ENCODE measurements around the gene PPP2R3B. TPM values are rescaled to one million over a fixed set of nuclear protein-coding genes. Genes with fewer than 3 reads are reported as not detected.

Gene PPP2R3B
- total RNA-seq, 1 experiment from 2014 or later = 130 TPM

DNA sequence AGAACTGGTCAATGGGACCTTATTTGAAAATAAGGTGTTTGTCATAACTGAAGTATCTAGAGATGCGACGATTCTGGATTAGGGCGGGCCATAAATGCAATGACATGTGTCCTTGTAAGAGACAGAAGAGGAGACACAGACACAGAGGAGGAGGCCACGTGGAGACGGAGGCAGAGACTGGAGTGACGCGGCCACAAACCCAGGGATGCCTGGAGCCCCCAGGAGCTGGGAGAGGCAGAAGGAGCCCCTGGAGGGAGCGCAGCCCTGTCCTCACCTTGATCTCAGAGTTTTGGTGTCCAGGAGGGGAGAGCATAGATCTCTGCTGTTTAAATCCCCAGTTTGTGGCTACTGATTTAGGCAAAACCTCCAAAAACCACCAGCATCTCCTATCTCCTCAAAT is 73.2 kb downstream of the PPP2R3B start (continued):
- TF ChIP-seq, protein P1, sequence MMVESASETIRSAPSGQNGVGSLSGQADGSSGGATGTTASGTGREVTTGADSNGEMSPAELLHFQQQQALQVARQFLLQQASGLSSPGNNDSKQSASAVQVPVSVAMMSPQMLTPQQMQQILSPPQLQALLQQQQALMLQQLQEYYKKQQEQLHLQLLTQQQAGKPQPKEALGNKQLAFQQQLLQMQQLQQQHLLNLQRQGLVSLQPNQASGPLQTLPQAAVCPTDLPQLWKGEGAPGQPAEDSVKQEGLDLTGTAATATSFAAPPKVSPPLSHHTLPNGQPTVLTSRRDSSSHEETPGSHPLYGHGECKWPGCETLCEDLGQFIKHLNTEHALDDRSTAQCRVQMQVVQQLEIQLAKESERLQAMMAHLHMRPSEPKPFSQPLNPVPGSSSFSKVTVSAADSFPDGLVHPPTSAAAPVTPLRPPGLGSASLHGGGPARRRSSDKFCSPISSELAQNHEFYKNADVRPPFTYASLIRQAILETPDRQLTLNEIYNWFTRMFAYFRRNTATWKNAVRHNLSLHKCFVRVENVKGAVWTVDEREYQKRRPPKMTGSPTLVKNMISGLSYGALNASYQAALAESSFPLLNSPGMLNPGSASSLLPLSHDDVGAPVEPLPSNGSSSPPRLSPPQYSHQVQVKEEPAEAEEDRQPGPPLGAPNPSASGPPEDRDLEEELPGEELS (CRISPR knock-in tag; IDR thresholded peaks at IDR 0.05) = no peak

DNA sequence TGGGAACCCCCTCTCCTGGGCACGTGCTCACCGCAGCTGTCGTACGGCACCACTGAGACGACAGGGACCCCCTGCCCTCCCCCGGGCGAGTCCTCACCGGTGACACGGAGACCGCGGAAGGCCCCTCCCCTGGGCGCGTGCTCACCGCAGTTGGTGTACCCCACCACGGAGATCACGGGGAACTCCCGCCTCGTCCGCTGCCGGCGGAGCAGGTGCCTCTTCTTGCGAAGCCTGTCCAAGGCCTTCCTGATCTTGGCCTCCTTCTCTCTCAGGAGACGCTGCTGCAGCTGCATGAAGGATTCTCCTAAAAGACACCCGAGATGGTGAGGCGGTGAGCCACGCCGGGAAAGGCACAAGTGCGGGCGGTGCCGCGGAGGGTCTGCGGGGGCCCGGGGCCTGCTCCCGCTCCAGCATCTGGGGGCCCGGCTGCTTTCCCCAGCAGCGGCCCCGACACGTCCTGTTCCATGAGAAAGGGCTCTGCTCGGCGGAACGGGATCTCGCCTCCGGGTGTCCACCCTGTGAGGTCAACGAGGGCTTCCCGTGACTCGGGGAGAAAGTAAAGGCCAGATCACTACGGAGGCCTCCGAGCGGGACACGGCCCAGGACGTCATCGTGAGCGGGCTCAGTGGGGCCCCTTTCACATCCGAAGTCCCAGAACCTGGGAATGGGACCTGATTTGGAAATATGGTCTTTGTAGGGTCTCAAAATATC is 73.9 kb downstream of the PPP2R3B start:
- POLR2A ChIA-PET = no interaction called here
- H3K27me3 Mint-ChIP-seq (ENCODE audit: low read depth) = no peaks in the 10 kb centered on the region
- H3K27ac Mint-ChIP-seq = no peak overlapping the region
- CTCF ChIA-PET = no interaction called here
- H3K9me3 Mint-ChIP-seq = no peaks in the 10 kb centered on the region
- no peak overlapping the region for H3K4me3 Mint-ChIP-seq
- ATAC-seq = no peak
- no peaks in the 10 kb centered on the region for H3K4me1 Mint-ChIP-seq
- H3K36me3 Mint-ChIP-seq = peaks cover 33% of the 10 kb centered on the region
- TF ChIP-seq, protein P2, sequence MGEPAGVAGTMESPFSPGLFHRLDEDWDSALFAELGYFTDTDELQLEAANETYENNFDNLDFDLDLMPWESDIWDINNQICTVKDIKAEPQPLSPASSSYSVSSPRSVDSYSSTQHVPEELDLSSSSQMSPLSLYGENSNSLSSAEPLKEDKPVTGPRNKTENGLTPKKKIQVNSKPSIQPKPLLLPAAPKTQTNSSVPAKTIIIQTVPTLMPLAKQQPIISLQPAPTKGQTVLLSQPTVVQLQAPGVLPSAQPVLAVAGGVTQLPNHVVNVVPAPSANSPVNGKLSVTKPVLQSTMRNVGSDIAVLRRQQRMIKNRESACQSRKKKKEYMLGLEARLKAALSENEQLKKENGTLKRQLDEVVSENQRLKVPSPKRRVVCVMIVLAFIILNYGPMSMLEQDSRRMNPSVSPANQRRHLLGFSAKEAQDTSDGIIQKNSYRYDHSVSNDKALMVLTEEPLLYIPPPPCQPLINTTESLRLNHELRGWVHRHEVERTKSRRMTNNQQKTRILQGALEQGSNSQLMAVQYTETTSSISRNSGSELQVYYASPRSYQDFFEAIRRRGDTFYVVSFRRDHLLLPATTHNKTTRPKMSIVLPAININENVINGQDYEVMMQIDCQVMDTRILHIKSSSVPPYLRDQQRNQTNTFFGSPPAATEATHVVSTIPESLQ (CRISPR knock-in tag; IDR thresholded peaks at IDR 0.05) = no peak
- TF ChIP-seq FOXP1 (CRISPR knock-in tag; IDR thresholded peaks at IDR 0.05; ENCODE audit: borderline replicate concordance) = no peak
- no peak for DNase-seq (ENCODE audit: low spot score)

DNA sequence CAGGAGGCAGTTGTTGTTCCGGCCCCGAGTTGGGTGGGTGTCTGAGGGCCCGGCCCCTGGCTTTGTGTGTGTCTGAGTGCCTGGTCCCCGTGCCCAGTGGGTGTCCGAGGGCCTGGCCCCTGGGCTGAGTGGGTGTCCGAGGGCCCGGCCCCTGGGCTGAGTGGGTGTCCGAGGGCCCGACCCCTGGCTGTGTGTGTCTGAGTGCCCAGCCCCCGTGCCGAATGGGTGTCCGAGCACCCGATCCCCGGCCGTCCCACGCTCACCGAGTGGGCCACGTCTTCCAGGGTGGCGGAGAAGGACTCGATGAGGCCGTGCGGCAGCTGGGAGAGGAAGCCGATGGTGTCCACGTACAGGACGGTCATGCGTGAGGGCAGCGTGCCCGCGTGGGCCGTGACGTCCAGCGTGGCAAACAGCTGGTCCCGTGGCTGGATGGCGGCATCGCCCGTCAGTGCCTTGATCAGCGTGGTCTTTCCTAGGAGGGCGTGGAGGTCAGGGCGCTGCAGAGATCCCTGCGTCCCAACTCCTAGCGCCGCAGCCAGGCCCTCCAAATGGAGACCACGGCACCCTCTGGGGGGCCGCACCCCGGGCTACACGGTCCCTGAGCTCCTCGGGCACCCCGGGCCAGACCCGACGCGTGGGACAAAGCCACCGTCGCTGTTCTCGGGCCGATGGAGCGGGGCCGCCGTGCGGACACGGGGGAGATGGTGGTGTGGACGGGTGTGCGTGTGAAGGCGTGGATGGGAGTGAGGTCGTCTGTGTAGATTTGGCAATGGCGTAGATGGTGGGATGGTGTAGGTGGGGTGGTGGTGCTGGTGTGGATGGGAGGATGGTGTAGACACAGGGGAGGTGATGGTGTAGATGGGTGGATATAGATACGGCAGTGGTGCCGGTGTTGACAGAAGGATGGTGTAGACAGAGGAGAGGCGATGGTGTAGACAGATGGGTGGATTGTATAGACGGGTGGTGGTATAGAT is 75.3 kb downstream of the PPP2R3B start:
- no peaks in the 10 kb centered on the region for H3K27me3 Mint-ChIP-seq (ENCODE audit: low read depth)
- H3K4me3 Mint-ChIP-seq = no peak overlapping the region
- ATAC-seq = no peak
- no peak for DNase-seq (ENCODE audit: low spot score)
- H3K4me1 Mint-ChIP-seq = no peaks in the 10 kb centered on the region
- POLR2A ChIA-PET = no interaction called here
- H3K9me3 Mint-ChIP-seq = no peaks in the 10 kb centered on the region; the same call in 1 of the 2 replicates
- peaks cover 40% of the 10 kb centered on the region for H3K36me3 Mint-ChIP-seq
- TF ChIP-seq SMAD3 (CRISPR knock-in tag; IDR thresholded peaks at IDR 0.05; ENCODE audit: borderline replicate concordance) (no peak), KAT7 (CRISPR knock-in tag; IDR thresholded peaks at IDR 0.05; ENCODE audit: borderline replicate concordance) (no peak), OVOL2 (CRISPR knock-in tag; IDR thresholded peaks at IDR 0.05; ENCODE audit: borderline replicate concordance) (no peak), ESRRA (CRISPR knock-in tag; IDR thresholded peaks at IDR 0.05; ENCODE audit: borderline replicate concordance) (no peak), CREM (CRISPR knock-in tag; IDR thresholded peaks at IDR 0.05) (no peak), SOX15 (CRISPR knock-in tag; IDR thresholded peaks at IDR 0.05) (no peak), ZNF263 (CRISPR knock-in tag; IDR thresholded peaks at IDR 0.05; ENCODE audit: low read depth) (no peak), MXD4 (CRISPR knock-in tag; IDR thresholded peaks at IDR 0.05; ENCODE audit: borderline replicate concordance) (no peak), ZNF121 (CRISPR knock-in tag; IDR thresholded peaks at IDR 0.05) (no peak), TCF7 (CRISPR knock-in tag; IDR thresholded peaks at IDR 0.05; ENCODE audit: low read depth) (no peak)
- TF ChIP-seq, protein P3, sequence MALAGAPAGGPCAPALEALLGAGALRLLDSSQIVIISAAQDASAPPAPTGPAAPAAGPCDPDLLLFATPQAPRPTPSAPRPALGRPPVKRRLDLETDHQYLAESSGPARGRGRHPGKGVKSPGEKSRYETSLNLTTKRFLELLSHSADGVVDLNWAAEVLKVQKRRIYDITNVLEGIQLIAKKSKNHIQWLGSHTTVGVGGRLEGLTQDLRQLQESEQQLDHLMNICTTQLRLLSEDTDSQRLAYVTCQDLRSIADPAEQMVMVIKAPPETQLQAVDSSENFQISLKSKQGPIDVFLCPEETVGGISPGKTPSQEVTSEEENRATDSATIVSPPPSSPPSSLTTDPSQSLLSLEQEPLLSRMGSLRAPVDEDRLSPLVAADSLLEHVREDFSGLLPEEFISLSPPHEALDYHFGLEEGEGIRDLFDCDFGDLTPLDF (CRISPR knock-in tag; IDR thresholded peaks at IDR 0.05) = no peak
- TF ChIP-seq, protein P4, sequence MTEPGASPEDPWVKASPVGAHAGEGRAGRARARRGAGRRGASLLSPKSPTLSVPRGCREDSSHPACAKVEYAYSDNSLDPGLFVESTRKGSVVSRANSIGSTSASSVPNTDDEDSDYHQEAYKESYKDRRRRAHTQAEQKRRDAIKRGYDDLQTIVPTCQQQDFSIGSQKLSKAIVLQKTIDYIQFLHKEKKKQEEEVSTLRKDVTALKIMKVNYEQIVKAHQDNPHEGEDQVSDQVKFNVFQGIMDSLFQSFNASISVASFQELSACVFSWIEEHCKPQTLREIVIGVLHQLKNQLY (CRISPR knock-in tag; IDR thresholded peaks at IDR 0.05) = no peak
- TF ChIP-seq, protein P5, sequence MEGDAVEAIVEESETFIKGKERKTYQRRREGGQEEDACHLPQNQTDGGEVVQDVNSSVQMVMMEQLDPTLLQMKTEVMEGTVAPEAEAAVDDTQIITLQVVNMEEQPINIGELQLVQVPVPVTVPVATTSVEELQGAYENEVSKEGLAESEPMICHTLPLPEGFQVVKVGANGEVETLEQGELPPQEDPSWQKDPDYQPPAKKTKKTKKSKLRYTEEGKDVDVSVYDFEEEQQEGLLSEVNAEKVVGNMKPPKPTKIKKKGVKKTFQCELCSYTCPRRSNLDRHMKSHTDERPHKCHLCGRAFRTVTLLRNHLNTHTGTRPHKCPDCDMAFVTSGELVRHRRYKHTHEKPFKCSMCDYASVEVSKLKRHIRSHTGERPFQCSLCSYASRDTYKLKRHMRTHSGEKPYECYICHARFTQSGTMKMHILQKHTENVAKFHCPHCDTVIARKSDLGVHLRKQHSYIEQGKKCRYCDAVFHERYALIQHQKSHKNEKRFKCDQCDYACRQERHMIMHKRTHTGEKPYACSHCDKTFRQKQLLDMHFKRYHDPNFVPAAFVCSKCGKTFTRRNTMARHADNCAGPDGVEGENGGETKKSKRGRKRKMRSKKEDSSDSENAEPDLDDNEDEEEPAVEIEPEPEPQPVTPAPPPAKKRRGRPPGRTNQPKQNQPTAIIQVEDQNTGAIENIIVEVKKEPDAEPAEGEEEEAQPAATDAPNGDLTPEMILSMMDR (IDR thresholded peaks at IDR 0.05) = no peak
- TF ChIP-seq, protein P6, sequence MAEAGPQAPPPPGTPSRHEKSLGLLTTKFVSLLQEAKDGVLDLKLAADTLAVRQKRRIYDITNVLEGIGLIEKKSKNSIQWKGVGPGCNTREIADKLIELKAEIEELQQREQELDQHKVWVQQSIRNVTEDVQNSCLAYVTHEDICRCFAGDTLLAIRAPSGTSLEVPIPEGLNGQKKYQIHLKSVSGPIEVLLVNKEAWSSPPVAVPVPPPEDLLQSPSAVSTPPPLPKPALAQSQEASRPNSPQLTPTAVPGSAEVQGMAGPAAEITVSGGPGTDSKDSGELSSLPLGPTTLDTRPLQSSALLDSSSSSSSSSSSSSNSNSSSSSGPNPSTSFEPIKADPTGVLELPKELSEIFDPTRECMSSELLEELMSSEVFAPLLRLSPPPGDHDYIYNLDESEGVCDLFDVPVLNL (CRISPR knock-in tag; IDR thresholded peaks at IDR 0.05; ENCODE audit: borderline replicate concordance, low read depth) = no peak
- no peak overlapping the region for H3K27ac Mint-ChIP-seq
- CTCF ChIA-PET = no interaction called here
